ENCODE results near the gene NELL1.
"Not testable (repeated sequence)": the region's sequence is repeated elsewhere in the genome, so short reads cannot be mapped to it uniquely, and the experiment has no call there.

The NELL1 gene

DNA sequence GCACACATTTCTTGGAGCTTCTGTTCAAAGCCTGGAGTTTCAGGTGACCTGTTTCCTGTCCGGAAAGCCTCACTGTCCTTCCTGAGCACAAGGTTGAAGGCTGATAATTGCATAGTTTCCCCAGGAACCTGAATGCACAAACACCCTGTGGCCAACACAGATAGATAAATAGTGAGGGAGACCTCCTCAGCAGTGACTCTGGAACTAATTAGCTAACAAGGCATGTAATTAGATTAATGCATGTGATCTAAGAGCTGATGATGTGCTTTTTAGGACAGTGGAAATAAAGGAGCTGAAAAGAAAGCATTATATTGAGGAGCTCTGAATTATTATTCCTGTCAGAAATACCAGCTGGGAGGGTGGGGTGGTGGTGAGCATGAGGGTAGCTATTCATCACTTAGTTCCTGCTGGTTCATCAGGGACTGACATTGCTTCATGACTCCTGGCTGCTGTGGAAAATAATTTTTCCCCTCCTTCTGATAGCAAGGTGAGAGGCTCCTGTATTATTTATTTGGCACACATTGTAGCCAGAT, 101.1 kb downstream of the NELL1 start:
- DNase-seq (ENCODE audit: low spot score): no peak

DNA sequence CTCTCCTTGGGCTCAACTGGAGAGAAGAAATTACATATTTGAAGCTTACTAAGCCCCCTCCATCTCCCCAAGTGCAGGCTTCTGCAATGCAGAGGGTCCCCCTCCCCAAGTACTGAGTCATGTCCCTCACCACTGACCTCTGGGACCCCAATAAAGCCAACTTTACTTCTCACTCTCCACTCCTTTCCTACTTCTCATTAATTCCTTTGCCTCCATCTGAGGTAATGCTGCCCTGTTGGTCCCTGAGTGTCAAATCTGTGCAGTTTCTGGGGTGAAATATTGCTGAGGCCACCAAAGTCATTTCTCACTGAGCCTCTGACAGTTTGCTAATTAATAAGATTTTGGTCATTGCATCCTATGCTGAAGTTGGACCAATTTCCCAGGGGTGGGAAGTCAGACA, 101.6 kb downstream of the NELL1 start:
- DNase-seq (ENCODE audit: low spot score): no peak

DNA sequence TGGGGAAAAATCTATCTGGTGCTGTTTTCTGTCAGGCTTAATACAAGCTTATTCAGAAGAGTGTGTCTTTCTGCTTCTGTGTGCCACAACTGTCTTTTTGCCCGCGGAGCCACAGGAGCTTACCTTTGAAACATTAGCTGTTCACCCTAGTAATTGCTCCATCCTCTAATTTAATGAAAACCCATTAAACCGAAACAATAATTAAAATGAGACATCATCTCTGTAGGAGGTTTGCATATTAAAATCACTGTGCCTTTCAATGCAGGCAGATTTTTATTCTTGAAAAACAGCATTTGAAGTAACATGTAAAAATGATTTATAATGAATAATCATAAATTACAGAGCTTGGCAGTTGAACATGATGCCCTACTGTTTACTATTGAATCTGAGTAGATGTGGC, 102.3 kb downstream of the NELL1 start:
- DNase-seq (ENCODE audit: low spot score): no peak

DNA sequence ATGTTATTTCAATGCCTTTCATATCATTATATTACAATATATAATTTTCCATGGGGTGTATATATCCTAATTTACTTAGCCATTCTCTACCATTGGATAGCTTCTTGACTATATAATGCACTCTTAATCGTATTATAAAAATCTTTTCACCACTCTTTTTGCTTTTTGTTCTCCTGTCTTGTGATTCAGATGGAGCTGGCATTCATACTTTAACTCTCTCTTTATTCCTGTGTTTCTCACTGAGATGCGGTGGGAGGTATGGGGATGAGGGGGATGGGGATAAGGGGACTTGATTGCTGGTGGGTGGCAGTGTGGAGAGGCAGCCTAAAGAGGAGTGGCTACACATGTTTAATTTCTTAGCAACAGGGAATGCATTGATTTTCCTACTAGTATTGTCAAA, 105.9 kb downstream of the NELL1 start:
- no peak for DNase-seq (ENCODE audit: low spot score)

DNA sequence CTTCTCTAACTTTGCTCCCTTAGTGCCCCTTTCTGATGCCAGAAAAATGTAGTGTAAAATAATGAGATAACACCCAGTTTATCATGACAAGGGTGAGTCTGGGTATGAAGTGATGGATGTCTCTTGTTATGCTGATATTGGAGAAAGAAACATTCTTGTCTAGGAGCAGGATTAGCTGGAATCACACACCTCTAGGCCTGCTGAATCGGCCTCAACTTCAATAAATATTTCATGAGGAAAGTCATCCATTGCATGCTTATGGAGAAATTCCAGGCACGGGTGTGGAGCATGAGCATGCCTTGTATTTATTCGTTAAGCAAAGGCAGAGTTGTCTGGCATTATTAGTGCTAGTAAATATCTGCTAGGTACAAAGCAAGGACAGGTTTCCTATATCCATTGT, 113.4 kb downstream of the NELL1 start:
- no peak for DNase-seq (ENCODE audit: low spot score)

DNA sequence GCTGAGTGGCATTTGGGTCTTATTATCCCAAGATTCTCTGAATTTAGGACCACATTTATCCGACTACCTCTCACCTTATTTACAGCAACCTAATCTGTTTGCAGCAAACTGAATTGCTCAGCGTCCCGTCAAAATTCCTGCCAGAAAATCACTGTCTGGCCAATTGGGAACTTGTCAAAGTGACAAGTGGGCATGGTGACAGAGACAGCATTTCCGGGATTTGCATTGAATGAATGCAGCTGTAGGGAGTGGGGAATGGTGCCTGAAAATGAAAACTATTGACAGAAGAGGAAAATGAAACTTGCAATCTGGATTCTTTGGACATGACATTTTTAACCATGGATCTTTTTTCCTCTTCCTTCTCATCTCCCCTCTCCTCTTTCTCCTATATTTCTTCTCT, 113.8 kb downstream of the NELL1 start:
- DNase-seq (ENCODE audit: low spot score): no peak

DNA sequence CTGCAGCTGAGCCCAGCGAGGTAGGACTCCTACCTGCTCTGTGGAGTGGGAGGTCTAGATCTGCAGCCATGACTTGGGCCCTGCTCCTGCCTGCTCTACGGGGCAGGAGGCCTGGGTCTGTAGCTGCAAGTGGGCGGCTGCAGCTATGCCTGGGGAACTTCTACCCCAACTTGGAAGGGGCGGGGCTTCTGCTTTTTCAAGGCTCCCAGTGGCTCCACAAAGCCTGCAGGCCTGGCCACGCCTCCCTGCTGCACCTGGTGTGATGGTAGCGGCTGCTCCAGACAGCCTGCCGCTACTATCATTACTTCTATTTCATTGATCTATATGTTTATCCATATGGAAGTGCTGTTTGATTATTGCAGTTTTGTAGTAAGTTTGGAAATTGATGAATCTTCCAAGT, 121.2 kb downstream of the NELL1 start:
- no peak for DNase-seq (ENCODE audit: low spot score)

DNA sequence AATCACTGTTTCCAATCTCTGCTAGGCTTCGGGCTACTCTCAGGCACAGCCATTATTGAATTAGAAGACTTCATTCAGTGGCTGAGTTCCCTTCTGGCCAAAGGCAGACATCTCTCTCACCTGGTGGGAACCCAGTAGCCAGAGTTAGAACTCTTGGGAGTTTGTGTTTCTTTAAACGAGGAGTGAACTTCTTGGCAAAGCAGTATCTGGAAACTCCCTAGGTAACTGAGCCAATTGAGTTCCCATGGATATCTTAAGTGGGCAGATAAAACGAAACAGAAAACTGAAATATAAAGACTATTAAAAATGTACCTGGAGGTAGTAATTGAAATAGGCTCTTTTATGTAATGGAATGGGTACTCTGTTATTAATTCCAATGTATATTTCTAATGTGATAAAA, 125.6 kb downstream of the NELL1 start:
- no peak for DNase-seq (ENCODE audit: low spot score)

DNA sequence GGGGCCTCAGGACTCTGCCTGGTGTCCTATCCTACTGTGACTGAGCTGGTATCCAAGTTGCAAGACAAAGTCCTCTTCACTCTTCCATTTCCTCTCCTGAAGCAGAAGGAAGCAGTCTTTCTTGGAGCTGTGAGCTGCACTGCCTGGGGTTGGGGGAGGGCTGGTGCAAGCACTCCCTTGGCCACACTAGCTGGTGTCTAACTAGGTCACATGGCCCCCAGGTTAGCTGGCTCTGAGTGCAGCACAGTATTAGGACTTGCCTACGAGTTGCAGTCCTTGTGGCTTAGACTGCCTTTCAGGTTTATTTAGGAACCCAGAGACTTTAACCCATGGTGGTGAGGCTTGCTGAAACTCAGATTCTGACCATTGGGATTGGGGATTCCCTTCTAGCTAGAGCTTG, 138.9 kb downstream of the NELL1 start:
- no peak for DNase-seq (ENCODE audit: low spot score)

DNA sequence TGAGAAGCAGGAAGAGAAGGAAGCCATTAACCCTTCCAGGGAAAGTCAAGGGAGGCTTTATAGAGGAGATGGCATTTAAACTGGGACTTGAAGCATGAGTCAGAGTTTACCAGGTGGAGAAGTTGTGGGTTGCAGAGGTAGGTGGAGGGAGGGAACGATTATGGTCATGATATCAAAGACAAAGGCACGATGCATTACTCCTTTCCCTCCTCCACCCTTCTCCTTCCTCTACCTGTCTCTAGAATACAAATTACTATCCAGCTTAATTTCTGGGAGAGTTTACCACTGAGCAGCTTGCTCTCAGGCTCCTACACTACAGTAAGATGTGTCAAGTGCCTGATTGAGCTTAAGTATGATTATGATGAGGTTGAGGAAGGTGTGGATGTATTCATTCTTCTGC, 151.7 kb downstream of the NELL1 start:
- DNase-seq (ENCODE audit: low spot score): no peak

DNA sequence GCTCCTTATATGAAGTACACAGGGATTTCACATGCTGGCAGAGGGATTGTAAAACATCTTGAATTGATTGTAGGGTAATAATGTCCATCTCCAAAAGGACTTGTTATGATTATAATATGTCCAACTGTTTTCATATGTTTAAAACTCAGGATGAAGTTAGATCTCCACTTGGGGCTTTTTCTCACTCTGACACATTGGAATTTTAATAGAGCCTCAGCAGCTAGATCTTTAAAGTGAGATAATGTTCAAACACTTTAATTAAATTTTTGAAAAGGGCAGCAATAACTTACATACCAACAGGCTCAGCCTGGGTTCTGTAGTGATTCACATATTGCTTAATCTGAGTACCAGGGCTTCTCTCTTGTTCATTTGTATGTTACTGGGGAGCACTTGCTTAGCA, 152.1 kb downstream of the NELL1 start:
- no peak for DNase-seq (ENCODE audit: low spot score)

DNA sequence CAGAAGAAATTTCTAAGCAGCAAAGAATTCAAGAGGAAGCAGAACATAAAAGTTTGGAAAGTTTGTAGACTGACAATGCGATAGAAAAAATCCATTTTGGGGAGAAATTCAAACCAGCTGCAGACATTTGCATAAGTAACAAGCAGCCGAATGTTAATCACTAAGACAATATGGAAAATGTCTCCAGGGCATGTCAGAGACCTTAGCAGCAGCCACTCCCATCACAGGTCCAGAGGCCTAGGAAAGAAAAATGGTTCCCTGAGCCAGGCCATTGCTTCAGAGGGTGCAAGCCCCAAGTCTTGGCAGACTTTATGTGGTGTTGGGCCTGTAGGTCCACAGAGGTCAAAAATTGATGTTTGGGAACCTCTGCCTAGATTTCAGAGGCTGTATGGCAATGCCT, 155.4 kb downstream of the NELL1 start:
- DNase-seq (ENCODE audit: low spot score): no peak

DNA sequence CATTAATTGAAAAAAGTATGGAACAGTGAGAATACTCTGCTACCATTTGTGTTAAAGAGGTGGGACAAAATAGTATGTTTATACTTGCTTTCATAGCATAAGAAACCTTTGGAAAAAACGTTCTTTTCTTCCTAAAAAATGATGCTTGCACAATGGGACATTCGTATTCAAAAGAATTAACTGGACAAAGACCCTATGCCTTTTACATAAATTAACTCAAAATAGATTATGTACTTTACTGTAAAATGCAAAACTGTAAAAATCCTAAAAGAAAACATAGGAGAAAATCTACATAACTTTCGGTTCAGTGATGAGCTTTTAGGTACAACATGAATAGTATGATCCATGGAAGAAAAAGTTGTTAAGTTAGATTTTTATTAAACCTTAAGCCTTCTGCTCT, 166.2 kb downstream of the NELL1 start:
- no peak for DNase-seq (ENCODE audit: low spot score)

DNA sequence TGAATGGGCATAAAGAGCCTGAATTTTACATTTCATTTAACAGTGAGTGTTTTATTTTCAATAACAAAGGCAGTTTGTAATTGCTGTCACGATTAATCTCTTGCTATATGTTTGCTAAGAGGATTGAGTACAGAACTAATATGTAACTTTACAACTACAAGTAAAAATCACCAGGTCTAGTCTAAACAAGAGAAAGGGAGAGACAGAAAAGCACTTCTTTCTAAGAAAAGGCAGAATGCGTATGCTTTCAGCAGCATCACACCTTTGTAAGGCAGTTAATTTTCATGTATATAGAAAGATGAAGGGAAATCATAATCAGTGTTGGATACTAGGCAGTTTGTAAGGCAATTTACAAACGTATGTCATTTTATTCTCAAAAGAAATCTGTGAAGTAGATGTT, 169.8 kb downstream of the NELL1 start:
- no peak for DNase-seq (ENCODE audit: low spot score)

DNA sequence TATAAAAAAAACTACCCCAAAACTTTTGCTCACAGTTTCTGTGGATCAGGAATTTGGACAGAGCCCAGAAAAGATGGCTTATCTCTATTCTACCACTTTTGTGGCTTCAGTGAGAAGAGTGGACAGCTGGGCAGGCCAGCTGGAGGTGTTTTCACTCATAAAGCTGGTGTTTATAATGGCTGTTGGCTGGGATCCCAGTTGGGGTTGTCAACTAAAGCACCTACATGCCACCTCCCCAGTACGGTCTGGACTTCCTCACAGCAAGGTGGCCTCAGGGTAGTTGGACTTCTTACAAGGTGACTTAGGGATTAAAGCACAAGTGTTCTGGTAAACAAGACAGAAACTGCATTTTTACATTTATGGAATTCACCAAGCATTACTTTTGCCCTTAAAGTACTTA, 171.0 kb downstream of the NELL1 start:
- DNase-seq (ENCODE audit: low spot score): no peak

DNA sequence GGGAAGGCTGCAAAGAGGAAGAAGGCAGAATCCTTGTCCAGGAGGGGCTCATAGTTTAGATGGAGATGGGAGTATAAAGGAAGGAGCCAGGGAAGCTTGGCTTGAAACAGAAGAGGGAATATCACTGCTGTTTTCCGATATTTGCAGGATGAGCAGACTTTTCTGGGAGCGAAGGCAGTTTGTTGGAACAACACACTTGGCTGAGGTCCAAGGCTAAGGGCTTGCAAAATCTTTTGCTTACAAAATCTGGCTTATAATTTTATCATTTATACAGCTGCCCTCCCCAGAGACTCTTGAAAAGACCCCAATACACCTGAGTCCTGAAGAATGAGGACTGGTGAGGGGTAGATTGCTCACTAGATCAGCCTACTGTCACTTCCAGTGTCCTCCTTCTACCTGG, 174.8 kb downstream of the NELL1 start:
- DNase-seq (ENCODE audit: low spot score): no peak

DNA sequence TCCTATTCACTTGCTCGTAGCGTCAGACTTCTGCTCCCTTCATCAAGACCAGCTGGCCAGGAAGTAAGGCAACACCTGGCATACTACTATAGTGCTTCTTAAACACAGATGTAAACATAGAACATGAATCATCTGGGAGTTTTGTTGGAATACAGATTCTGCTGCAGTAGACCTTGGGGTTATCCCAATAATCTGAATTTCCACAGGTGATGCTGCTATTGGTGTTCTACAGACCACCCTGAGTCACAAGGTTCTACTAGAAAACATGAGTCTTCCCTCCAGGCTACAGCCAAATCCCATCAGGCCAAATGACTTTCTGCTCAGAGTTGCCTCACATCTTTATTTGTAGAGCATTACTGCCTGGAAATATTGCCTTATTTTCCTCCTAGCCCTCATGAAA, 175.2 kb downstream of the NELL1 start:
- DNase-seq (ENCODE audit: low spot score): no peak

DNA sequence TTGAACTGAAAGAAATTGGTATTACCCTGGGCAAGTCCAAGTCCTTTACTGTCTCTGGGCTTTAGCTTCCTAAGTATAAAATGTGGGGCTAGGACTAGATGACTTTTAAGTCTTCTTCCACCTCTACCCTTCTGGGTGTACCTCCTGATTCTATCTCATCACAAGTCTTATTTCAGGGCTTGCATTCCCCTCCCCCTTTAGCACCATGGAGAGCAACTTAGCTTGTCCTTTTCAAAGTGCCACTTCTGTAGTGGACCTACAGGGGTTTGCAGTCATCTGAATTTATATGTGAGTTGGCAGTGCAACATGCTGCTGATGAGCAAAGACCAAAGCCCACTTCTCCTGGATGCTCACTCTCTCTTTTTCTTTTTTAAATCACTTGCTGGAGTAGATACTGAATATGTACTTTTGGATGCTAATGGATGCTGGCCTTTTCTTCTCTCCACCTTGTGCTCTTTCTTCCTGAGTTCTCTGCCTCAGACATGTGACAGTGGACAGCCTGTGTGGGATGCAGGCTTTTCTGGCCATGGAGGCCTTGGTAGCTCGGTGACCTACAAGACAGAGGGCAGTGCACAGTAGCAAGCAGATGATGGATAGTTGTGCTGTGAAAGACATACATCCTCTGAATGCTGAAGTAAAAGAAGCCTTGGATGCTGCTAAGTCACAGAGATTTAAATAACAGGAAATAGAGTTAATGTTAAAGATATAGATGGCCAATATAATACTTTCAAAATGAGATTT, 185.0 kb downstream of the NELL1 start:
- no peak for DNase-seq (ENCODE audit: low spot score)

DNA sequence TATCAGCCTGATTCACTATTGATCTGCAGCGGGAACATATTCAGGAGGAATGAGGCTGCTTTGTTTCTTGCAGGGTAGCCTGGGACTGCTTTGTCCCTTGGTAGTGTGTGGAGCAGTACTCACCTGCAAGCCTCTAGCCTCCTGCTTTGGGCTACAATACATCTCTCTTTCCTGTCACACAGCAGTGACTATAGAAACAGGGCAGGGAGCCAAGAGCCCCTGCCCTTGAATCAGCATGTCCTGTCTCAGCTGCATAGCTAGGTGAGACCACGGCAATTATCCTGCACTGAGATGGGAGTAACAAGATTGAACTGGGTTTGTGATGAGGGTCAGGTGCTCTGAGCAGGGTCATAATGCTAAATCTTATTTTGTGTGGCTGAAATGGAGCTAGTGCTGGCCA, 191.9 kb downstream of the NELL1 start:
- no peak for DNase-seq (ENCODE audit: low spot score)

DNA sequence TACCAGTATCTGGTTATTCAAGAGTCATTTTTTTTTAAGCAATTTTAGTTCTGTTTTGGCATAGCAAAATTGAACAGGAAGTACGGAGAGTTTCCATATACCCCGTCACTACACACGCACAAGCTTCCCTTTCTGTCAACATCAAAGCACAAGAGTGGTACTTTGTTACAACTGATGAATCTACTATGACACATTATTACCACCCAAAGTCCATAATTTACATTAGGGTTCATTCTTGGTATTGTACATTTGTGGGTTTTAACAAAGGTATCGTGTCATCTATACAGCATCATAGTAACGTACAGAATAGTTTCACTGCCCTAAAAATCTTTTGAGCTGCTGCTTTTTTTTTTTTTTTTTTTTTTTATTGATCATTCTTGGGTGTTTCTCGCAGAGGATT, 192.9 kb downstream of the NELL1 start:
- not testable (repeated sequence) for DNase-seq (ENCODE audit: low spot score)

DNA sequence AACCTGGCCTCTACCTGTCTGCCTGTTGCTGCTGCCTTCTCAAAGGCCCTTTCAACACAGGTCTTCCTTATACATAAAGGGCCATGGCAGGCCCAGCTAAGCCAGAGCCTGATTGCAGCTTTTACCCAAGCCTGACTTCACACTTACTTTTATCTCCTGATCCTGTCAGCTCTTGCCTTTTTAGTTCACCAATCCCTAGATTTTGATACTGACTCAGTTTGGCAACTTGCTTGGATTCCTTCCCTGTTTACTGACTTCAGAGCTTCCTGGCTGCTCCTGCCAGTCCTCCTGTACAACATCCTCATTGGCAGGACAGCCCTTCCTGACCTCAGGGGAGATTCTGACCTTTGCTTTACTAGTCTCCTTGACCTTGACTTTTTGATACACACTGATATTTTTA, 195.2 kb downstream of the NELL1 start:
- no peak for DNase-seq (ENCODE audit: low spot score)

DNA sequence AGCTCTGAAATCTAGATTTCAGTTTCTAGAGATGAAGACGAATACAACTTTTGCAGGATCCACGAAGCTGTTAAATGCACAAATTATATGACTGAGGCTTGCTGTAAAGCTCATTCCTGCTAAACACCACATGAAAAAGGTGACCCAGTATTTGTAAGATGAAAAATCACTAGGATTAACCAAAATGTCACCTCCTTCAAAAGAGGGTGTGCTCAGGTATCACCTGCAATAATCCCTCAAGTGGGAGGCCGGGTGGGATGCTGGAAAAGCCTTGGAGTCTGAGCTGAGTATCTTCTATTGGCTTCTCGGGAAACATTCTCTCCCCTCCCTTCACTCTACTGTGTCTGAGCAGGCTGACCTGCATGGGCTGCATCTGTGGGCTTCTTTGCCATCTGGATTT, 195.8 kb downstream of the NELL1 start:
- no peak for DNase-seq (ENCODE audit: low spot score)

DNA sequence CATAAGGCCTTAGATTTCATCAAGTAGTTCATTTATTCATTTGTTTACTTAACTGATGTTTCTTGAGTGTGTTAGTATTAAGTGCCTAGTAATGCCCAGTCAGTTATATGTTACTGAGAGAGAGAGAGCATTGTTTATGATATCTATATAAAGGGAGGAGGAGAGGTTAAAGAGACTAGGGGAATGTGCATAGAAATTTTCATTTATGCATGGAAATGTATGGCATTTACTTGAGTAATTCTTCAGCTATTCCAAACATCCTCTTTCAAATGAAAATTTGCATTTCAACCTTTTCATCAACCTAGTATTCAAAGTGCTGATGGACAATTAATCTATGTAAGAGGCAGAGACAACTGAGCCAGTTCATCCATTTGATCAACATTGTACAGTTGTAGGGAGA, 199.7 kb downstream of the NELL1 start:
- DNase-seq (ENCODE audit: low spot score): no peak

DNA sequence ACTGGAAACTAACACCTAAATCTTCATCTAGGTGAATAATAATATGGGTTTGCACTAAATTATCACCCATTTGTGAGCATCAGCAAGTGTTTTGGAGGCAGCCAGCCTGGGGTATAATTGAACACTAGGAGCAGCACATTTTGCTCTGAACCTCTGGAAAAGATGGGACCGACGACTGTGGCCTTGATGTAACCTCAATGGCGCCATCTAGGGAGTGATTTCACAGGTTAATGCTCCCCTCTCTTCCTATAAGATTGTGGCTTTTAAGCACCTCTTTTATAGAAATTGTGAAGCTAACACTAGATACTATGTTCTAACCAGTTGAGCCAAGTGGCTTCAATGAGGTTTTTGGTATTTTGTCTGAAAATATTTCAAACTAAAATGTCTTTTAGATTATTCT, 203.7 kb downstream of the NELL1 start:
- DNase-seq (ENCODE audit: low spot score): peak; percentile 13

DNA sequence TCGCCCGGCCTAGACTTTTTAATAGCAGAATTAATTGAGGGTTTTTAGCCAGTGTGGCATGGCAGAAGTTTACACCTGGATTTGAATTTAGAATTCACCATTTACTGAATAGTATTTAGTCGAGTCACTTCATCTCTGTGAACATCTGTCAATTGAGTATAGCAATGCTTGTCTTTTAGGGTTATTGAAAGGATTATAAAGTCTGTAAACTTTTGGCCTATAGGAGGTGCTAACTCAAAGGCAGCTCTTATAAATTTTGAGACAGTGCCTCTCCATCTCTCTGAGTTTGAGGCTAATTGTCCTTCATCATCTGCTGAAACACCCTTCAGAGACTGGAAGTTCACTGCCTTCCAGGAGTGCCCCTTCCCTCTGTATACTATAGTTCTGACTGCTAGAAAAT, 205.0 kb downstream of the NELL1 start:
- DNase-seq (ENCODE audit: low spot score): no peak

Data from HuH-7.5 (cell line).